ENCODE measurements around the gene SLC4A5.
"Not testable (repeated sequence)": the region's sequence is repeated elsewhere in the genome, so short reads cannot be mapped to it uniquely, and the experiment has no call there.

Gene SLC4A5

DNA sequence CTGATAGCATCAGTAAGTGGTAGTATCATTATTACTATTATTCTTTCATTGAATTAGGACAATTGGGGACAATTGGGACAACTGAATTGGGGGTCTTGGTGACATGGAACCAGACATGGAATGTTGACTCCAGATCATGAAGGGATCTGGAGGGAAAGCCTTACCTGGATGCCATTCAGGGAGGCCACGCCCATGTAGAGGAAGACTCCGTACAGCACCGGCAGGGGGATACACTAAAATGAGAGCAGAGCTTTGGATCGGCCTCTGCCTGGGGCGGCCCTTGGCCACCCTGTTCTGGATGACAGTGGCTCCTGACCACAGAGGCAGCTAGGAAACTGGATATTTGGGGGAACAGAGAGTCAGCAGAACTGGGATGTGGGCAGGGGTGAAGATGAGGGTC lies 115.6 kb downstream of the SLC4A5 start:
- DNase-seq, result no peak

DNA sequence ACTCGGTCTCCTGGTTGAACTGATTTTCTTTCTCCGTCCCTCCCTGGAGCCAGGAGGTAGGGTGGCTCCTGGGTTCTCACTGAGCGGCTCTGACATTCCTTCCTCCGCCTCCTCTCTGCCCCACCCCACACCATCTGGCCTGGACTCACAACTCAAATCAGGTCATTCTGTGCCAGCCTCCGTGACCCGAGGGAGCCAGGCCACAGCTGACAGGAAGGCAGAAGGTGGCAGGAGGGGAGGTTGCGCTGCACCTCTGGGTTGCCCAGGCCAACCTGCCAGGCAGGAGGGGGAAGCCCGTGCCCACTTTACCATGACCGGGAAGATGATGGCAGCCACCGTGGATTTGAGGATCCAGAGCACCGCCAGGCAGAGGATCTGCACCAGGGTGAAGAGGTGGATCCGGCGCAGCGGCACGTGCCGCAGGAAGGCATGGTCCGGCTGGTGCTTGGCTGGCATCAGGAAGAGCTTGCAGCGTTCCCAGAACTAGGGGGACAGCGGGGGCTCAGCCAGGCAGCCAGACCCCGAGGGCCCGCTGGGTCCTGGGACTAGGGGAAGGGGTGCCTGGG lies 116.5 kb downstream of the SLC4A5 start:
- no peak for DNase-seq

DNA sequence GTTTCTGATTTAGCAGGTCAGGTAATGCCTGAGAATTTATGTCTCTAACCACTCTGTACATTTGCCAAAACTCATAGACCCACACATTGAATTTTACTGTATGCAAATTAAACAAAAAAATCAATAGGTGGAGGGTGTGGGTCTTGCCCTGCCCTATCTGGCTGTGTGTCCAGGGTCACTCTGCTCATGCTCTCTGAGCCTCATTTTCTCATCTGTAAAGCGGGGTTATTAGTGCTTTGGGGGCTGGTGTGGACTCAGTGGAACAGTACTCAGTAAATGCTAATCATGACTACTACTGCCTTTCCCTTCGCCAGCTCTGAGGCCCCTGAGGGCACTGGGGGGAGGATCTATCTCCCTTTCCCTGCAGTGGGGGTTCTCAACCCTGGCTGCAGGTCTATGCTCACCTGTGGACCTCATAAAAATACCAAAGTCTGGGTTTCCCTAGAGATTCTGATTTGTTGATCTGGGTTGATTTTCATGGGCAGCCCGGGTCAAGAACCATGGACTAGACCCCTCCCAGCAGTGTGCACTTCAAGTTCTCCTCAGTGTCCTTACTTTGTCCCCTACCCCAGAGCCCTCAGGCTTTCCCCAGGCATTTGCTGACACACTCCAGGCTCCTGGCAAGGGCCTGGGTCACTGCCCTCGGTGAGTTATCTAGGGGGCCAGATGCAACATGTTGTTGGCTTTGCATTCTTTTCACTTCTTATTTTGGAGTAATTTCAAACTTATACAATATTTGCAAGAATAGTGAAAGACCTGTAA lies 117.3 kb downstream of the SLC4A5 start:
- DNase-seq, result no peak

DNA sequence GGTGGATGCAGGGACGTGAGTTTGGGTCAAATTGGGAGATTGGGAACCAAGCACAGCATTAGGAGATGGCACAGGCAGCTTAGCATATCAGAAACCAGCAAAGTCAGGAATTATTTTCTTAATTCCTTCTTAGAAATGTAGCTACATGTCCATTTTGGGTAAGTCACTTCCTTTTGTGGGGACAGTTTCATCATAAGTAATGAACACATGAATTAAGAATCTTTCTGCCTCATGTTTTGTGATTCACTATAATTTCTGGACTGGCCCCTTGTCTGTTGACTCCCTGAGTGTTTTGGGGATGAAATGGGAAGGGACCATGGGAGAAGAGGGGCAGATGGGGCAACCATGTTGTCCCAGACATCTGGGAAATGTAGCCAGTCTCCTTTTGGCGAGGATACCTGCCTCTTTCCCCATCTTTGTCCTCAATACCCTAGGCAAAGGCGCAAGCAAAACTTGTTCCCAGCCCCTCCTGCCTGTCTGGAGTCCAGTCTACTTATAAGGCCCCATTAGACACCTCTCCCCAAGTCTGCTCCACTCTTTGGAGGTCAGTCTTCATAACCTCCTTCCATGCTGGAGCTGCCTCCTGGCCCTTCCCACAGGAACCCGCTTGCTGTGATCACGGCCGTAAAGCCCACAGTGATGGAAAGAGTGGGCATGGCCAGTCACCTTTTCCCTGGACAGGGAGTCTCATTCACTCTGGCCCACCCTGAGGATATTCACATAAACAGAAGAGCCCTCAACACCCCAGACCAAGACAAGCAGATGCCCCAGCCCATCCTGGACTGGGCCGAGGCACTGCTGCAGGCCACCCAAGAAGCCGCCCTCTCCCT lies 119.1 kb downstream of the SLC4A5 start:
- DNase-seq, result no peak

DNA sequence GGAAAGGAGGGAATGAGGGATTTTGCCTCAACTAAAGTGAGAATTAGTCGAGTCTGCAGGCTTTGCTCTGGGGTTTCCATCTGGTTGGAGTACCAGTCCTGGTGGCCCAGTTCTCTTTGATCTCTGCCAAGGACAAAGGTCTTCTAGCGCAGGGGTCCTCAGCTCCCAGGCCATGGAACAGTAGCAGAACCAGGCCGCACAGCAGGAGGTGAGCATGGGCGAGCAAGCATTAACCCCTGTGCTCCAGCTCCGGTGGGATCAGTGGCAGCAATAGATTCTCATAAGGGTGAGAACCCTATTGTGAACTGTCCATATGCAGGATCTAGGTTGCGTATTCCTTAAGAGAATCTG lies 120.9 kb downstream of the SLC4A5 start:
- no peak for DNase-seq

DNA sequence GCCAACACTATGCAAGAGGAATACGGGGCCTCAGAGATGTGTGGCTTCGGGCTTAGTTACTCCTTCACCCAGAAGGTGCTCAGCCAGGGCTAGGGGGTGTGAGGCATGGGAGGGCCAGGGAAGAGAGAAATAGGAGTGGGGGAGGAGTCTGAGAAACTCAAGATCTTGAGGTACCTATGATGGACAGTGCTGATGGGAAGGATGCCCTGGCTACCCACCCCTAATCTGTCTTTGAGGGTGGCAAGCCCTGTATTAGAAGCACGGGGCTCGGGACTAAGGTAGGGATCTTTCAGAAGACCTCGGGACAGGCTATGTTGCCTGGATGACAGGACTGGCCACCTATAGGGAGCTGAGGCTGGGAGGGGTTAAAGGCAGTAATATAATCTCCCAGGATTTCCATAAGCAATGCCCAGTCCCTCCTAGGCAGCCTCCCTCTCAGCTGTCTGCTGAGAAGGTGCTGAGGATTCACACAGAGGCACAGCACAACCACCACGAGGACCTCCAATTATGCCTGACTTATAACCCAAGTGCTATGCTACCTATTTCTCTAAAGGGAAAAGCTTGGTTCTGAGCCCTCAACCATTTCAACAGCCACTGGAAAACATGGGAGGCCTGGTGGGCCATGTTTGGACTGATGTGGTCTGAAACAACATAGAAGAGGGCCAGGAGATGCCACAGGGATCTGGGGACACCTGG lies 121.5 kb downstream of the SLC4A5 start:
- DNase-seq, result no peak

DNA sequence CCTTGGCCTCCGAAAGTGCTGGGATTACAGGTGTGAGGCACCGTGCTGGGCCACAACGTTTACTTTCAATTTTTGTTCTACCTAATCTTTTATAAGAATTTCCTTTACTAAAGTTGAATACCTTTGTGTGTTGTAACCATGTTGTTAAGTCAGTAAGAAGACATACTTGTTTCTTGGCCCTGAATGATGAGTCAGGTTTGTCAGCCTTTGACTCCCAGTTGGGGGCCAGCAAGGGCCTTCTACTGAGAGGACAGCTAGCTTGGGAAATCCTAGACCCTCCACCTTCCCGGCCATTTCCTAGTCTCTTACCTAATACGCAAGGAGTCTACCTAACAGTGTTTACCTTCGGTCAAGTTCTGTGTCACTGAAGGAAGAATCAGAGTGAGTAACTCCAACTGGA lies 122.1 kb downstream of the SLC4A5 start:
- DNase-seq, result no peak

DNA sequence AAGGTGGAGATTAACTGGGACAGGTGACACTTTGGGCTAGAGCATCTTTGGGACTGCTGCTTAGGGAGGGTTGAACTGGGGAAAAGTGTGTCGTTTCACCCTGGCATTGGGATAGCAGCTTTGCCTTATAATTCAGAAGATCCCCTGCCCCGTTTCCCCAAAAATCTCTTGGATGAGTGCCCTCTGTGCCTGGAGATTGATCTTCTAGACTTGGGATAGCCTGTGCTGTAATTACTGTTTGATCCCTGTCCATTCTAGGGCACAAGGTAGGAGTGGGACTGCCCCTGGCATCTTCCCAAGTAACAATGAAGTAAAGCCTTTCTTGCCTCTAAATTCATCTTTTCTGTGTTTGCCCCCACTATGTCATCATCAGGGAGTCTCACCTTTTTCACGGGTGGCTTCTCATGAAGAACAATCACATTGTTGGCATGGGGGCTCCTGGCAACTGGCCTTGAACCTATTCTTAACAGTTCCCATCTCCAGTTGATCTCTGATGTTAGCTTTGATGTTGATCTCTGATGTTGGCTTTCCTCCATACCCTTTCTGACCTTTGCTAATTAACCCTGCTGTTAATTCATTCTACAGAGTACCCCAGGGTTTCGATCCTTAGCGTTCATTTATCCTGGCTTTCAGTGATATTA lies 123.2 kb downstream of the SLC4A5 start:
- DNase-seq, result no peak

DNA sequence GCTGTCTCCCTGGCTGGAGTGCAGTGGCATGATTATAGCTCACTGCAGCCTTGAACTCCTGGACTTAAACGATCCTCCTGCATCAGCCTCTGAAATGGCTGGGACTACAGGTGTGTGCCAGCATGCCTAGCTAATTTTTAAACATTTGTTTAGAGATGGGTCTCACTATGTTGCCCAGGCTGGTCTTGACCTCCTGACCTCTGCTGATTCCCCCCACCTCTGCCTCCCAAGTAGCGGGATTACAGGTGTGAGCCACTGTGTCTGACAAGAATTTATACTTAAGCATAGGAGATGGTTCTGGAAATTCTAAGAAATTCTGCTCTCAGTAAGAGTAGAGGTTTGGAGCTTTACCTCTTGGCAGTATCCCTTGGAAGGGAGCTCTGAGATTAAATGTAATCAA lies 126.6 kb downstream of the SLC4A5 start:
- DNase-seq, result no peak

DNA sequence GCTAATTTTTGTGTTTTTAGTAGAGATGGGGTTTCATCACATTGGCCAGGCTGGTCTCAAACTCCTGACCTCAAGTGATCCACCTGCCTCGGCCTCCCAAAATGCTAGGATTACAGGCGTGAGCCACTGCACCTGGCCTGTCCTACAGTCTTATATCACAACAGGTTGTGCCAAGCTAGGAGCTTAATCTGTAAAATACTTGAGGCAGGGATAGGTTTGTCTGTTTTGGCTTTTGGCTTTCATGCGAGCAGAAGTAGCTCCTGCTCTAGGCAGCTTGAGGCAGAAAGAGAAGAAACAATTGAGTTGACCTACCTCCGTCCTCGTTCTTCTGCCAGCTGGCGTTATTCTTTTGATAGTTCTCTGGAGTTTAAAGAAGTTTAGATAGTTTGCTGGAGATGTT lies 127.4 kb downstream of the SLC4A5 start:
- not testable (repeated sequence) for DNase-seq

DNA sequence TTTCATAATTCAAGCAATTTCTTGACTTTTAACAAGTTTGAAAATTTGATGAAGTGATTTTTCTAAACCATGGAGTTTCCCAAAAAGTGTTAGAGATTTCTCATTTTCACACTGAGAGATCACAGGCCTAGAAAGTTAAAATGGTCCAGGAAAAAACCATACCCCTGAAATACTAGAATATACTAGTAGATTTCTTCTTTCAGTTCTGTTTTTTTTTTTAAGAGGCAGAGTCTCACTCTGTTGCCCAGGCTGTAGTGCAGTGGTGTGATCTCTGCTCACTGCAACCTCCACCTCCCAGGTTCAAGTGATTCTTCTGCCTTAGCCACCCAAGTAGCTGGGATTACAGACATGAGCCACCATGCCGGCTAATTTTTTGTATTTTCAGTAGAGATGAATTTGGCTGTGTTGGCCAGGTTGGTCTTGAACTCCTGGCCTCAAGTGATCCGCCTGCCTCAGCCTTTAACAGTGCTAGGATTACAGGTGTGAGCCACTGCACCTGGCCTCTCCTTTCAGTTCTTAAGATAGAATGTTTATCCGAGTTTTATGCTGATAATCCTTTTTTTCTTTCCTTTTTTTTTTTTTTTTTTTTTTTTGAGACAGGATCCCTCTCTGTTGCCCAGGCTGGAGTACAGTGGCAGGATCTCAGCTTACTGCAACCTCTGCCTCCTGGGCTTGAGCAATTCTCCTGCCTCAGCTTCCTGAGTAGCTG lies 130.4 kb downstream of the SLC4A5 start:
- no peak for DNase-seq

DNA sequence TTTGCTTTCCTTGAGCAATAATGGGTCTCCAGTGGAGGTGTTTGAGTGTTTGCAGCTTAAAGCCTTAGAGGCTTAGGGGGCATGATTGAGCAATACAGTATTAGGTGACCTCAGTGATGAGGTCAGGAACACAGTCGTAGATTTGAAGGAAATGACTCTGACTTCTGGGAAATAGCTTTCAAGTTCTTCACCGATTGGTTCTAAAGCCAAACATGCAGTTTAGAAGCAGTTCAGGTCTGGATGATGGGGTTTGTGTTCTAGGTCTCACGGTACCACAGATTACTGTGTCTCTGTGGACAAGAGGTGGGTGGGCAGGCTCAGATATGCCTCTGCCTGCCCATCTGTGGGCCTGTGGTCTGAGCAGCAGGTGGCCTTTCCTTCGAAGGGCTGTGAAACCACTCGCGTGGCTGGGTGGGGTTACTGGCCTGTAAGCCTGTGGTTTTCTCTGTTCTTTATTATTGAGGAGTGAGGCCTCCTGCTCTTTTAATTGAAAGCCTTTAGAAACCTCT lies 137.0 kb downstream of the SLC4A5 start:
- no peak for DNase-seq

DNA sequence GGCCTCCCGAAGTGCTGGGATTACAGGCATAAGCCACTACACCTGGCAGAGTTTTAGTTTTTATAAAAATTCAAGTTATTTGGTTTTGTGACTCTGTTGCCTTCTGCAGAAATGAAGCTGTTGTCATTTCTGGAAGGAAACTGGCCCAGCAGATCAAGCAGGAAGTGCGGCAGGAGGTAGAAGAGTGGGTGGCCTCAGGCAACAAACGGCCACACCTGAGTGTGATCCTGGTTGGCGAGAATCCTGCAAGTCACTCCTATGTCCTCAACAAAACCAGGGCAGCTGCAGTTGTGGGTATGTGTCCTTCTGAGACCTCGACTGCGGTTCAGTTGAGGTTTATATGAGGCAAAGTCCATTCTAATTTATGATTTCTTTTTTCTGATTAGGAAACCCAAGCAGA lies 137.6 kb downstream of the SLC4A5 start:
- no peak for DNase-seq

DNA sequence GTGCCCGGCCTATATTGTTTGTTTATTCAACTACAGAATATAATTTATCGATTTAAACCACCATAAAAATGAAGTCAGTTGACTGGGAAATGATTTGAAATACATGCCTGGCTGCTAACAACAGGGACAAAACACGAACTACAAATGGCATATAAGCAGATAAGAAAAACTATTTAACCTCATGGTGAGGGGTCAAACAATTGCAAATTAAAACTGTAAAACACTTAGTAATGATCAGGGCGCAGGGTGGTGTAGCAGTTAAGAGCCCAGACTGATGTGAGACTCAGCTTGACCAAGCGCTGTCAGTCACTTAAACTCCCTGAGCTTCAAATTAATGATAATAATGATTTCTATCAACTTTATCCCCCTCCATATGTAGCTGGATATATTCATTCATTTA lies 138.1 kb downstream of the SLC4A5 start:
- no peak for DNase-seq

DNA sequence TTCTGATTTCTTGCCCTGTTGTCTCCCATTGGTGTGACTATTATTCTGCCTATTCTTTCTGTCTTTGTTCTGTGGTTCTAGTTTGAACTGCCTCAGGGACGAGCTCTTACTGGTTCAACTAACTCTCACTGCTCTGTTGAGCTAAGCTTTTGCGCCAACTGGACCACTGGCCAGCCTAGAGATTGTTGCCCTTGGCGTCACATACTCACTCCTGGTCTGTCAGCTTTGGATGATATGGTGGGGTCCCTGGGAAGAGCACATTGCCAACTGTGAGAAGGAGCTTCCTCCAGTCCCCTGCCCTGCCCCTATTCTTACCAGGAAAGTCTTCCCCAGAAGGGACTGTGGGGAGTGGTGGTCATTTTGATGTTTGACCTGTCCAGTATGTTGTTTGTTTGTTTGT lies 138.8 kb downstream of the SLC4A5 start:
- DNase-seq, result no peak

DNA sequence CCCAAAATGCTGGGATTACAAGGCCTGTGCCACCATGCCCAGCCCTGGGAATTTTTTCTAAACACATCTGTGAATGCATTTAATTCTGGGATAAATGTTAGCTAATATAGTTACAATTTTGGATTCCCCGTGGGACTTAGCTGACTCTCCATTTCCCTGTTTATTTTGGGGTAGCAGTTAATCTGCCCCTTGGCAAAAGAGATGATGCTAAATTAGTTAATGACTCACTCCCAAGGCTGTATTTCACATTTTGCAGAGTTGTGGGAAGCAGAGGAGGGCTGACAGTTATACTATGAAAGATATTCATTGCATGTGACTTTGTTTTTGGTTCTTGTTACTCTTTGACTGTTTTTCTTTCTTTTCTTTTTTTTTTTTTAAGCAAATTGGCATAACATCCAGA lies 141.6 kb downstream of the SLC4A5 start:
- DNase-seq, result no peak

DNA sequence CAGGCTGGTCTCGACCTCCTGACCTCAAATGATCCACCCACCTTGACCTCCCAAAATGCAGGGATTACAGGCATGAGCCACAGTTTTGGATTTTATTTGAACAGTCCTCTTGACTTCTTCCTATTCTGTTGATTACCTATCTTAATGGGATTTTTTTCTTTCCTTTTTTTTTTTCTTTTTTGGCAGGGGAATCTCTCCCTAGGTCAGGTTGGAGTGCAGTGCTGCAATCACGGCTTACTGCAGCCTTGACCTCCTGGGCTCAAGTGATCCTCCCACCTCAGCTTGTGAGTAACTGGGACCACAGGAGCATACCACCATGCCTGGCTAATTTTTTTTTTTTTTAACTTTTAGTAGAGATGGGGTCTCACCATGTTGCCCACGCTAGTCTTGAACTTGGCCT lies 142.0 kb downstream of the SLC4A5 start:
- DNase-seq, result no peak

DNA sequence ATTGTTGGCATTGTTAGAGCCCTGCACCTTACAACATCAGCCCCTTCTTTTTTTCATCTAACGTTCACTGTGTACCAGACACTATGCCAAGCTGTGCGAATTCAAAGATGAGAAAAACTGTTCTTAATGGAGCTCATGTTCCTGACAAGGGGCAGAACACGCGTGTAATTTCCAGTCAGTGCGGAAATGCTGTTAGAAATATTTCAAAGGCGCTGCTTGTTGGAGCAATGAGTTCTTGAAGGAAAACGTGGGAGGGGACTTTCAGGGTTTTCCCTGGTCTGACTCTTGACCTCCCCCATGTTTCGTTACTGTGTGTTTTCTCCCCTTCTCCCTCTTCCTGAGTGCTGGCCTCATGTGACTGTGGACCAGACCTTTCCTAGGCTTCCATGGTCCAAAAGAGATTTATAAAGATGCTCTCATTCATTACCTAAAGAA lies 143.3 kb downstream of the SLC4A5 start:
- no peak for DNase-seq

DNA sequence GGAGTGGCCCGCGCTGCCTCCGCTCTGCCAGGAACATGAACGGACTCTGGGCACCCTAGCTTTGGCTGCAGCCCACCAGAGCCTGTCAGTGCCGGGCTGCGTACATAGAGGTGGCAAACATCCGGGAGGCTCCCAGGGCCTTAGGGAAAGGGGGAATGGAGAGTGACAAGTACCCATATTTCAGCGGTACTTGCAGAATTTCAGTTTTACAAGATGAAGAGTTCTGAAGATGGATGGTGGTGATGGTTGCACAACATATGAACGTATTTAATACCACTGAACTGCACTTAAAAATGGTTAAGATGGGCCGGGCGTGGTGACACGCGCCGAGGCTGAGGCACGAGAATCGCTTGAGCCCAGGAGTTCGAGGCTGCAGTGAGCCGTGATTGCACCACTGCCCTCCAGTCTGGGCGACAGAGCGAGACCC lies 143.9 kb downstream of the SLC4A5 start:
- no peak for DNase-seq

DNA sequence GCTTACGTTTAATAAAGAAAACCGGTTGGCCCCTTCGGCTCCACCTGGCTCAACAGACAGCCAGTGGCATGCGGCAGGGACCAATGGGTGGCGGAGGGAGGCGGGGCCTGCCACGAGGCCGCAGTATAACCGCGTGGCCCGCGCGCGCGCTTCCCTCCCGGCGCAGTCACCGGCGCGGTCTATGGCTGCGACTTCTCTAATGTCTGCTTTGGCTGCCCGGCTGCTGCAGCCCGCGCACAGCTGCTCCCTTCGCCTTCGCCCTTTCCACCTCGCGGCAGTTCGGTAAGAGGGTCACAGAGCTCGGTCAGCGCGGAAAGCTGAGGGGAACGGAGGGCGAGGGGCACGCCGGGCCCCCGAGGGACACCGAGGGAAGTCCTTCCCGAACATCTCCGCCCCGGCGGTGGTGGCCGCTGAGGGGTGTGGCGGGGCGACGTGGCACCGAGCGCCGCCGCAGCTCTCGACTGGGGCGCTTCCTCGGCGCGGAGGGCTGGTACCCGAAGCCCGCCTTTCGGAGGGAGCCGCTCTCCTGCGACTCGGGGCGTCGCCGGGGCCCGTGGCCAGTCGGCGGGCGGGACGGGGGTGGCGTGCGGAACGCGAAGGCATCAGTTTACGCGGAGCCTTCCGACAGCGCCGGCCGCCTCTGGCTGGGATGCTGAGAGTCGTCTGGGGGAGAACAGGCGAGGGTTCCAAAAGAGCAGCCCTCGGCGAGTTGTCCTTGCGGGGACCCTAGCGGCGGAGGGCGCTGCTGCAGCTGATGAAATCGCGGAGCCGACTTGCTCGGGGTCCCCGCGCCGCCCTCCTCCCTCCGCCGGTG lies 144.5 kb downstream of the SLC4A5 start, which contains the start of gene MTHFD2:
MTHFD2 (plus strand) TSS at position 155 of the 814 bp plus-strand sequence; CDS start at position 182, 27 bp downstream.
- DNase-seq, result peak; percentile 70

DNA sequence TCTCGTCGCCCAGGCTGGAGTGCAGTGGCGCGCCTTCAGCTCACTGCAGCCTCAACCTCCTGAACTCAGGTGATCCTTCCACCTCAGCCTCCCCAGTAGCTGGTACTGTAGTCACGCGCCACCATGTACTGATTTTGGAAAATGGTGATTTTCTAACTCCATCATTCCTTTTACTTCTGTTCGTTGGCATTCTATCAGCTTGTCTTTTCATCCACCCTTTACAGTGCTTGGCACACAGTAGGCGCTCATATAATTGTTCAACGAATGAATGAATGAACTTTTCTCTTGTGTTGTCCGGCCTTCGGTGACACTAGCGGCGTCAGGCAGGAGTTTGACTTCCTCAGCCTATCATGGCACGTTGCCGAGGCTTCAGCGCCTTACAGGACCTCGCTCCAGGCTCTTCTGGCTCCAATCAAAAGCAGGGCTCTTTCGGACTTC lies 145.2 kb downstream of the SLC4A5 start:
- no peak for DNase-seq
